HepG2 (cell line): ENCODE data around the gene COG5. TPM values are rescaled to one million over a fixed set of nuclear protein-coding genes. Genes with fewer than 3 reads are reported as not detected.

Source experiments
- CEBPB ChIP-seq: IDR thresholded peaks from 2 replicates; pipeline ENCODE4 v1.6.1; 2011; ENCODE audit warnings: low read depth, low read length, improper control_type of control experiment, borderline replicate concordance
- HNRNPLL ChIP-seq: fragments of 200-400 bp; formaldehyde crosslinking; IDR thresholded peaks from 2 replicates; pipeline ENCODE4 v1.6.1; 2017; ENCODE audit warnings: mild to moderate bottlenecking, low read depth, low read length; ENCODE audit not compliant: poor library complexity, severe bottlenecking
- MED1 ChIP-seq: sonication (generic); formaldehyde crosslinking; IDR thresholded peaks from 2 replicates; pipeline ENCODE4 v1.4.0; 2020; ENCODE audit warnings: missing genetic modification reagents
- ZNF274 ChIP-seq: sonication (generic); formaldehyde crosslinking; IDR thresholded peaks from 2 replicates; pipeline ENCODE4 v1.5.1; 2020; ENCODE audit warnings: mild to moderate bottlenecking, missing genetic modification reagents
- ZNF629 ChIP-seq: sonication (generic); formaldehyde crosslinking; conservative IDR thresholded peaks from 2 replicates; pipeline ENCODE4 v1.5.0; 2020; ENCODE audit warnings: missing genetic modification reagents
- ZNF773 ChIP-seq: sonication (generic); formaldehyde crosslinking; IDR thresholded peaks from 2 replicates; pipeline ENCODE4 v1.4.0; 2020; ENCODE audit warnings: missing genetic modification reagents, borderline replicate concordance
- ZNF839 ChIP-seq: sonication (generic); formaldehyde crosslinking; IDR thresholded peaks from 2 replicates; pipeline ENCODE4 v1.4.0; 2020; ENCODE audit warnings: missing genetic modification reagents, mild to moderate bottlenecking, borderline replicate concordance
- polyA plus RNA-seq, 8 experiments: library from polyadenylated mRNA; depleted of rRNA in 3 of 8; stranded (reverse) in 7 of 8; unstranded in 1 of 8; fragments of >200 nt; fragmentation: Illumina TruSeq in 4 of 8; extraction: Trizol in 4 of 8; gene quantifications; 2 replicates each; pipeline versions ENCODE4 v1.2.1 to v1.2.3, GENCODE V29; 2011 to 2016; ENCODE audit warnings: low read depth in 4 of 8, missing spikeins in 1 of 8, mixed read lengths in 1 of 8; ENCODE audit not compliant: insufficient read depth in 1 of 8
- total RNA-seq, 5 experiments: library from RNA; depleted of rRNA; stranded (reverse); fragments of >200 nt; fragmentation: Illumina TruSeq; extraction: Trizol; gene quantifications; 2 replicates each; pipeline ENCODE4 v1.2.3, GENCODE V29; 2016; ENCODE audit warnings: low read depth in 1 of 5
- TF ChIP-seq, protein P1 (sequence below), 2 experiments: fragments of 450-650 bp in 1 of 2; sonication (generic) in 1 of 2; formaldehyde crosslinking in 1 of 2; IDR thresholded peaks; 2 replicates each; pipeline versions ENCODE4 v1.6.1 to v1.8.0; 2016 to 2022; ENCODE audit warnings: antibody characterized with exemption in 1 of 2, mild to moderate bottlenecking in 1 of 2, missing genetic modification reagents in 1 of 2
- TF ChIP-seq, protein P2 (sequence below): sonication (generic); formaldehyde crosslinking; conservative IDR thresholded peaks from 2 replicates; pipeline ENCODE4 v1.4.0; 2020; ENCODE audit warnings: missing genetic modification reagents
- TF ChIP-seq, protein P3 (sequence below): sonication (generic); formaldehyde crosslinking; IDR thresholded peaks from 2 replicates; pipeline ENCODE4 v1.9.0; 2022; ENCODE audit warnings: low read depth, missing genetic modification reagents
- TF ChIP-seq, protein P4 (sequence below): sonication (generic); formaldehyde crosslinking; IDR thresholded peaks from 2 replicates; pipeline ENCODE4 v1.4.0; 2020; ENCODE audit warnings: missing genetic modification reagents

The COG5 gene
- total and polyA plus RNA-seq, 2 of the 13 experiments (the other 11 are each of a cell fraction or from before 2014, with no cell fraction given) = 20.4 to 31.3 TPM

DNA sequence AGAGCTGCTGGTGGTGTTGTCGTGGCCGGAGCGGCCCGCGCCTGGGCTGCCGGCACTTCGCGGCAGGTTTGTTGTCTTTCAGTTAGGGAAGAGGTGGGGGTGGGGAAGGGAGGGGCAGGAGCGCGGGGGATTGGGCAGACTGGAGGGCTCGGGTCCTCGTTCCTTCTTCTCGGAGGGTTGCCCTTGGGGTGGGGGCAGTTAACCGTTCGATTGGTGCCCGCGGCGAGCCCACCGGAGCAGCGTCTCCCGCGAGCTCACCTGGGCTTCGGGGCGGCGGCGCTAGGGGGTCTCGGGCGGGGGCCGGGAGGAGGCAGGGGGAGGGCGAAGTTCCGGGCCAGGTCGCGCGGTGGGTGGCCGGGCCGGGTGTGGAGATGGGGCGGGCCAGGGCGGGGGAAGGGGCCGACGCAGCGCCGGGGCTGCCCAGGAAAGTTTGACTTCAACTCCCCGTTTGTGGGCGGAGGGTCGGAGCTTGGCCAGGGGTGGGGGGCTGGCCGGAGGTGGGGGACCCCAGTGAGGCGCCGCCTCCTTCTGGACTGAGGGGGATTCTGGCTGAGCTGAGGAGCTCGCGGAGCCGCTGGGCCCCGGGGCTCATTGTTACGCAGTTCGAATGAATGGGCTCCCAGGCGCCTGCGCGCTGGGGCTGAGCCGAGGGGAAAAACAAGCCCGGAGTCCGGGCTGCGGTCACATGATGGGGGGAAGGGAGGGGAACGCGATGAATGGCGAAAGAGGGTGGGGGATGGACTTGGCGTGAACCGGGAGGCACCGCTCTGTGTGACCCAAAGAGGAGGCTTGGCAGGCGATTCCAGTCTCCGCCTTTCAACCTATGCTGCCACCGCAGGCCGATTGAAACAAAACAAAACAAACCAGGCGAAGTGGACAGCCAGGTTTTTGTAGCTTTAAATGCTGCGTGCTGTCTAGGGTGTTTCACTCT lies 394.3 kb downstream of the COG5 start (continued):
- TF ChIP-seq, protein P1, sequence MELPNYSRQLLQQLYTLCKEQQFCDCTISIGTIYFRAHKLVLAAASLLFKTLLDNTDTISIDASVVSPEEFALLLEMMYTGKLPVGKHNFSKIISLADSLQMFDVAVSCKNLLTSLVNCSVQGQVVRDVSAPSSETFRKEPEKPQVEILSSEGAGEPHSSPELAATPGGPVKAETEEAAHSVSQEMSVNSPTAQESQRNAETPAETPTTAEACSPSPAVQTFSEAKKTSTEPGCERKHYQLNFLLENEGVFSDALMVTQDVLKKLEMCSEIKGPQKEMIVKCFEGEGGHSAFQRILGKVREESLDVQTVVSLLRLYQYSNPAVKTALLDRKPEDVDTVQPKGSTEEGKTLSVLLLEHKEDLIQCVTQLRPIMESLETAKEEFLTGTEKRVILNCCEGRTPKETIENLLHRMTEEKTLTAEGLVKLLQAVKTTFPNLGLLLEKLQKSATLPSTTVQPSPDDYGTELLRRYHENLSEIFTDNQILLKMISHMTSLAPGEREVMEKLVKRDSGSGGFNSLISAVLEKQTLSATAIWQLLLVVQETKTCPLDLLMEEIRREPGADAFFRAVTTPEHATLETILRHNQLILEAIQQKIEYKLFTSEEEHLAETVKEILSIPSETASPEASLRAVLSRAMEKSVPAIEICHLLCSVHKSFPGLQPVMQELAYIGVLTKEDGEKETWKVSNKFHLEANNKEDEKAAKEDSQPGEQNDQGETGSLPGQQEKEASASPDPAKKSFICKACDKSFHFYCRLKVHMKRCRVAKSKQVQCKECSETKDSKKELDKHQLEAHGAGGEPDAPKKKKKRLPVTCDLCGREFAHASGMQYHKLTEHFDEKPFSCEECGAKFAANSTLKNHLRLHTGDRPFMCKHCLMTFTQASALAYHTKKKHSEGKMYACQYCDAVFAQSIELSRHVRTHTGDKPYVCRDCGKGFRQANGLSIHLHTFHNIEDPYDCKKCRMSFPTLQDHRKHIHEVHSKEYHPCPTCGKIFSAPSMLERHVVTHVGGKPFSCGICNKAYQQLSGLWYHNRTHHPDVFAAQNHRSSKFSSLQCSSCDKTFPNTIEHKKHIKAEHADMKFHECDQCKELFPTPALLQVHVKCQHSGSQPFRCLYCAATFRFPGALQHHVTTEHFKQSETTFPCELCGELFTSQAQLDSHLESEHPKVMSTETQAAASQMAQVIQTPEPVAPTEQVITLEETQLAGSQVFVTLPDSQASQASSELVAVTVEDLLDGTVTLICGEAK (IDR thresholded peaks at IDR 0.05) = no peak
- TF ChIP-seq, protein P1 (CRISPR knock-in tag; IDR thresholded peaks at IDR 0.05) = peak; percentile 55; the same call in 1 of the 2 replicates
- TF ChIP-seq, protein P2, sequence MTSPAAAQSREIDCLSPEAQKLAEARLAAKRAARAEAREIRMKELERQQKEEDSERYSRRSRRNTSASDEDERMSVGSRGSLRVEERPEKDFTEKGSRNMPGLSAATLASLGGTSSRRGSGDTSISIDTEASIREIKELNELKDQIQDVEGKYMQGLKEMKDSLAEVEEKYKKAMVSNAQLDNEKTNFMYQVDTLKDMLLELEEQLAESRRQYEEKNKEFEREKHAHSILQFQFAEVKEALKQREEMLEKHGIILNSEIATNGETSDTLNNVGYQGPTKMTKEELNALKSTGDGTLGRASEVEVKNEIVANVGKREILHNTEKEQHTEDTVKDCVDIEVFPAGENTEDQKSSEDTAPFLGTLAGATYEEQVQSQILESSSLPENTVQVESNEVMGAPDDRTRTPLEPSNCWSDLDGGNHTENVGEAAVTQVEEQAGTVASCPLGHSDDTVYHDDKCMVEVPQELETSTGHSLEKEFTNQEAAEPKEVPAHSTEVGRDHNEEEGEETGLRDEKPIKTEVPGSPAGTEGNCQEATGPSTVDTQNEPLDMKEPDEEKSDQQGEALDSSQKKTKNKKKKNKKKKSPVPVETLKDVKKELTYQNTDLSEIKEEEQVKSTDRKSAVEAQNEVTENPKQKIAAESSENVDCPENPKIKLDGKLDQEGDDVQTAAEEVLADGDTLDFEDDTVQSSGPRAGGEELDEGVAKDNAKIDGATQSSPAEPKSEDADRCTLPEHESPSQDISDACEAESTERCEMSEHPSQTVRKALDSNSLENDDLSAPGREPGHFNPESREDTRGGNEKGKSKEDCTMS (CRISPR knock-in tag) = no peak
- TF ChIP-seq, protein P3, sequence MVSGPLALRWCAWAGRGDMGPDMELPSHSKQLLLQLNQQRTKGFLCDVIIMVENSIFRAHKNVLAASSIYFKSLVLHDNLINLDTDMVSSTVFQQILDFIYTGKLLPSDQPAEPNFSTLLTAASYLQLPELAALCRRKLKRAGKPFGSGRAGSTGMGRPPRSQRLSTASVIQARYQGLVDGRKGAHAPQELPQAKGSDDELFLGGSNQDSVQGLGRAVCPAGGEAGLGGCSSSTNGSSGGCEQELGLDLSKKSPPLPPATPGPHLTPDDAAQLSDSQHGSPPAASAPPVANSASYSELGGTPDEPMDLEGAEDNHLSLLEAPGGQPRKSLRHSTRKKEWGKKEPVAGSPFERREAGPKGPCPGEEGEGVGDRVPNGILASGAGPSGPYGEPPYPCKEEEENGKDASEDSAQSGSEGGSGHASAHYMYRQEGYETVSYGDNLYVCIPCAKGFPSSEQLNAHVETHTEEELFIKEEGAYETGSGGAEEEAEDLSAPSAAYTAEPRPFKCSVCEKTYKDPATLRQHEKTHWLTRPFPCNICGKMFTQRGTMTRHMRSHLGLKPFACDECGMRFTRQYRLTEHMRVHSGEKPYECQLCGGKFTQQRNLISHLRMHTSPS (CRISPR knock-in tag) = 0 out of 2 replicates have a peak, but pooled peaks have one; percentile 18
- 0 out of 2 replicates have a peak, but pooled peaks have one; percentile 18 for TF ChIP-seq ZNF274 (CRISPR knock-in tag)
- TF ChIP-seq MED1 (CRISPR knock-in tag) = peak; percentile 79
- peak; percentile 74 for TF ChIP-seq HNRNPLL
- no peak for TF ChIP-seq ZNF773 (CRISPR knock-in tag)
- TF ChIP-seq ZNF629 (CRISPR knock-in tag) = no peak
- TF ChIP-seq, protein P4, sequence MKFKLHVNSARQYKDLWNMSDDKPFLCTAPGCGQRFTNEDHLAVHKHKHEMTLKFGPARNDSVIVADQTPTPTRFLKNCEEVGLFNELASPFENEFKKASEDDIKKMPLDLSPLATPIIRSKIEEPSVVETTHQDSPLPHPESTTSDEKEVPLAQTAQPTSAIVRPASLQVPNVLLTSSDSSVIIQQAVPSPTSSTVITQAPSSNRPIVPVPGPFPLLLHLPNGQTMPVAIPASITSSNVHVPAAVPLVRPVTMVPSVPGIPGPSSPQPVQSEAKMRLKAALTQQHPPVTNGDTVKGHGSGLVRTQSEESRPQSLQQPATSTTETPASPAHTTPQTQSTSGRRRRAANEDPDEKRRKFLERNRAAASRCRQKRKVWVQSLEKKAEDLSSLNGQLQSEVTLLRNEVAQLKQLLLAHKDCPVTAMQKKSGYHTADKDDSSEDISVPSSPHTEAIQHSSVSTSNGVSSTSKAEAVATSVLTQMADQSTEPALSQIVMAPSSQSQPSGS = peak; percentile 67
- TF ChIP-seq ZNF839 (CRISPR knock-in tag) = no peak
- TF ChIP-seq CEBPB = peak; percentile 87
